NK-92 (cell line): ENCODE data around the gene ACYP1.

Experiments used
- DNase-seq: peaks from one replicate; lab custom pipeline; 2025; ENCODE audit not compliant: unreplicated experiment; lab: John Stamatoyannopoulos, UW

Gene ACYP1

GRCh38 chr14:75063491-75064204, at the start of gene ACYP1:
ACYP1 (minus strand) TSS chr14:75064024; CDS start chr14:75063553, 471 bp downstream.
- DNase-seq = peak; percentile 22

DNA sequence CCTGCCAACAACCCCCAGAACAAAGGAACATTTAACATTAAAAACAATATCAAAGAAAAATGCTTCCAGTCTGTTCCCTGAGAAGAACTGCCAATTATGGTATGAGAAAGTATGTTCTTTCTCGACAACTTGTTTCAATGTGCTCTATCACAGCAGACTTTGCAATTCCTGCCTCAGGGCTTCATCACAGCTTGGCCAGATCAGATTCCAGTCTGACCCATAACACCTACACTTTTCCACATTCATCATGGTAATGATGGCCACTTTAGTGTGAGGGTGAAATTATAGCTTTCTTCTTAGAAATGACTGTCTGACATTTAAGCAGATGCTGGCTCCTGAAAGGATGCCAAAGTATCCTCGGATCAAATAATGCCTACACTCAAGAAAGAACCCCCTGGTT, 46.1 kb upstream of the ACYP1 start:
- DNase-seq = no peak

DNA sequence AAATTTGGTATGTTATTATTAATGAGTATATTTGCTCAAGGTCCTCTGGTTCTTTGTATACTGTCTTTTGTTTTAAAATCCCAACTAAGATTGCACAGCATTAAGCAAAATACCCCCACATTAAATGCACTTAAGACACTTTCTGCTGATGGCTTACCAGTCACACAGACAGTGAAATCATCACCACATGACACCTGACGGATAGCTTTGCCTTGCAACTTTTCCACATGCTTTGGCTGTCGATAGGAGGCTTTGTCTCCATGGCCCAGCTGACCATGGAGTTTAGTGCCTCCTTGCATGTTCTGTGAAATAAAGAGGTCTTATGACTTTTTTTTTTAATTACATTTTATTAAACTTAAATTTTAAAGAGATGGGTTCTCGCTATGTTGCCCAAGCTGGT, 43.4 kb upstream of the ACYP1 start:
- DNase-seq = no peak

GRCh38 chr14:75101491-75101890, 37.7 kb upstream of the ACYP1 start:
- no peak for DNase-seq

DNA sequence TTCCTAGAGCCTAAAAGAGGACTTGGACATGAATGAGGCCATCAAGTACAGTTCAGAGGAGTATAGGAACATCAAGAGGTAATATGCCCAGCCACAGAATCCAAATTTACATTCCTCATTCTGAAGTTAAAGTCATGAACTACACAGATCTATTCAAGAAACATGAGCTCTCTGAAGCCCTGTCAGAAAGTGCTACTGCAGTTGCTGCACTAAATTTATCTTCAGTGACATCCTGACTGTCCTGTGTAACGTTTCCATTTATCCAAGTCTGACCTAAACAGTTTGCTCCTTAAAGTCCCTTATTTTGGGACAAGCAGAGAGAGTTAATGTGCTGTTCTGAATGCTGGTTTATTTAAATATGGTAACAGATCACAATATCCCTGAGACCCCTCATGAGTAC, 34.9 kb upstream of the ACYP1 start:
- no peak for DNase-seq

DNA sequence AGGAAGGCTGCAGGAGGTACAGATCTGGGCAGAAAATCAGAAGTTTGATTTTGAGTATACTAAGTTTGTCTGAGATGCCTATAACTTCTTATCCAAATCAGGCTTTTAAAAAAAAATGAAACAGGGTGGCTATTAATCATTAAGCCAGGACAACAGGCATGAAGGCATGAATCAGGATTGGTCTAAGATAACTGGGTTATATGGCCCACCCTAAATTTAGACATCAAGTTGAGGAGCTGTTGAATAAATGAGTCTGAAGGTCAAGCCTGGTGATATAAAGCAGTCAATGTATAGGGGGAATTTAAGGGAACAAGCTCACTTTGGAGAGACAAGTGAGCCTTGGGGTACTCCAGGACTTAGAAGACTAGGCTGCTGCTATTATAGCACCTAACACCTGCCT, 34.4 kb upstream of the ACYP1 start:
- no peak for DNase-seq

DNA sequence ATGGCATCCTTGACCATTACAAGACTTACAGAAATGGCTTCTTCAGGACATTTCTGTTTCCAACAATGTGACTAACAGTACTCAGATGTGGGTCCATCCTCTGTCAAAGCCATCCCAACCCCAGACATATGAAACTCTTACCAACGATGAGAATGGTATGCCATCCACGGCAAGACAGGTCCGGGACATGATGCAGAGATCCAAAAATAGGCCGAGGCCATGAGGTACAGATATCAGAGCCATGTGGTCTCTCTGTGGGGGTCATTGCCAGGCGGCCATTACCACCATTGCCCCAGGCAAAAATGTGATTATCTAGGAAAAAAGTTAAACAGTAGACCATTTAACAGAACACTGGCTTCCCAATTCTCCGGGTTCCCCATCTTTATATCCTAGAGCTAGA, 33.1 kb upstream of the ACYP1 start:
- no peak for DNase-seq

- no peak for DNase-seq
Observed at GRCh38 chr14:75095690-75096089, 31.9 kb upstream of the ACYP1 start.

- DNase-seq = no peak
Observed at GRCh38 chr14:75094896-75095295, 31.1 kb upstream of the ACYP1 start.

GRCh38 chr14:75092698-75093097, 28.9 kb upstream of the ACYP1 start:
- no peak for DNase-seq

- no peak for DNase-seq
Observed at GRCh38 chr14:75091251-75091650, 27.4 kb upstream of the ACYP1 start.

DNA sequence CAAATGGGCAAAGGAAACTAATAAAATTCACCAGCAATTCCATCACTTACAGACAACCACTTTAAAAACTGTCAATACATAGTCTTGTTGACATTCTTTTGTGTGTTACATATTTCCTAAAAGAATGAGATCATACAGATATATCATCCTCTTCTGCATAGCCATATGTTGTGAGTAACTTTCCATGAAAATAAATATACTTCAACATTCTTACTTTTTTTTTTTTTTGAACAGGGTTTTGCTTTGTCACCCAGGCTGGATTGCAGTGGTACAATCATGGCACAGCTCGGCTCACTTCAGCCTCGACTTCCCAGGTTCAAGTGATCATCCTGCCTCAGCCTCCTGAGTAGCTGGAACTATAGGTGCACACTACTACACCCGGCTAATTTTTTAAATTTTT, 26.5 kb upstream of the ACYP1 start:
- DNase-seq = no peak

- no peak for DNase-seq
Observed at GRCh38 chr14:75088566-75089373, 24.9 kb upstream of the ACYP1 start.

- no peak for DNase-seq
Observed at GRCh38 chr14:75088153-75088552, 24.3 kb upstream of the ACYP1 start.

GRCh38 chr14:75084513-75084912, 20.7 kb upstream of the ACYP1 start:
- no peak for DNase-seq

DNA sequence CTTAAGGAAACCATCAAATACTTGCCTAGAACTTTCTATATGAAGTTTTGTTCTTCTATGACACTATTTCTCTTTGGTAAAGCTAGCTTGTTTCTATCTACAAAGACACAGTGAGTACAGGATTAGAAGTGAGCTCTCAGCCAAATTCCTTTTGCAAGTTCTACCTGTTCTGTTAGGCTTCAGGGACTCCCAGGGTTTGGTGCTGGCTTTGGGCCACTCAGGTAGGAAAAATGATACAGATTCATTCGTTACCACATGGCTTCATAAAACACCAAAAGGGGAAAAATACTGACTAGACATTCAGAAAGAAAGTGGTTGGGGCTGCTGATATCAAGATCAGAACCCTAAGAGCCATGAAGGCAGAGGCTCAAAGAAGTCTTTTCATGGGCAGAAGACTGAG, 19.4 kb upstream of the ACYP1 start:
- DNase-seq = no peak

- no peak for DNase-seq
Observed at GRCh38 chr14:75081660-75082229, 17.9 kb upstream of the ACYP1 start.

- DNase-seq = no peak
Observed at GRCh38 chr14:75079521-75079920, 15.7 kb upstream of the ACYP1 start.

GRCh38 chr14:75077794-75078193, 14.0 kb upstream of the ACYP1 start:
- no peak for DNase-seq

DNA sequence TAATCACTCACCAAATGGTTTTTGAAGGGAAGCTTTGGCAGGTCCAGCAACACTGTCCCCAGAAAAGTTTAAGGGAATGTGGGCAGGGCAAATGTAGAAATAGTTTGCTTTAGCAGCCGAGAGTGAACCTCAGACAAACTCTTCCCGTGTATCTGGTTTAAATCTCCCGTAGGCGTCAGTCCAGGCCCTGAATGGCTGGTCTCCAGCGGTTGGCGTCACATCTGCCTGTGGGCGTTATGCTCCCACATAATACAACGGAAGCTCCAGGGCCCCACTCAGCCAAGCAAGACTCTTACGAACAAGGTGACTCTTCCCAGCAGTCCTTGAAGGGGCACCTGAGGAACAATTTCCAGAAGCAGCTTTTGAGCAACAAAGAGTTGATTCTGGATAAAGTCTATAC, 6.6 kb upstream of the ACYP1 start:
- DNase-seq = no peak

GRCh38 chr14:75069811-75070145, 6.0 kb upstream of the ACYP1 start:
- DNase-seq = no peak

GRCh38 chr14:75069121-75069810, 5.4 kb upstream of the ACYP1 start, which contains the start of gene ZC2HC1C:
ZC2HC1C (plus strand) TSS chr14:75069641; CDS start chr14:75070574, 933 bp downstream.
- DNase-seq = no peak
